Hematopoietic multipotent progenitor cell treated with erythropoietin and hydrocortisone succinate and interleukin-3 and kit ligand, for 6 days (in vitro differentiated cells): ENCODE data around the gene ZNF547.
A peak's percentile ranks its signal among the peaks of the same experiment; 100 is the strongest.
"Not testable (repeated sequence)": the region's sequence is repeated elsewhere in the genome, so short reads cannot be mapped to it uniquely, and the experiment has no call there.

ENCODE experiments used
- DNase-seq: peaks from one replicate; pipeline ENCODE4 v3.0.0-alpha.2; 2015

Gene ZNF547

DNA sequence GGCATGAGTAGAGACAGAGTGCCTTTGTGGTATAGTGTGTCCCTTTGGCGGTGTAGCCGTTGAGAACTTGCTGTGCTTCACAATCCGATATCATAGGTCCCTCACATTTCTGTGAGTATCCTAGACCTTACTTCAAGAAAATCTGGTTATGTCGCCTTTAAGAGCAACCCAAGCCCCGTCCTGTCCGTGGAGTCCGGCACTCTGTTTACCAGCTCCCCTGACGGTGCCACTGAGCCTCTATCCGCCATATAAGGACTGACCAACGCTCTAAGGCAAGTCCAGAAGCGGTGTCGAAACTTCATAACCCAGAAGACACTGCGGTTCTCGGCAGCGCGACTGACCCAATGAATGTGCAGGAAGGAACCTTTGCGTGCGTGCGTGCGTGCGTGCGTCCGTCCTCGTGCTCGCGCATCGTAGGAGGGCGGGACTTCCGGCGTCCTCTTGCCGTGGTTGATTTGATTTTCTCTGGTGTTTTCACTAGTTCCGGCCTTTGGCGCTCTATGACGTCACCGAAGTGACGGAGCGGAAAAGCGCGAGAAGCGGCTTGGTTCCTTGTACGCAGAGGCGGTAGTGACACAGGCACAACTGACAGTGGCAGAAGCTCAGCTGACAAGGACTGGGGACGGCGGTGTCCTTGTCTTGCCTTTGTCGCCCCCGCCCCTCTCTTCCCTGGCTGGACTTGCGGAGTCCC, at the start of gene ZNF547, which contains the start of gene TRAPPC2B:
TSS of gene ZNF547 (plus strand) at position 555 of the 691 bp plus-strand sequence. CDS start 5,005 bp downstream, outside the sequence.
TSS of gene TRAPPC2B (plus strand) at position 555 of the 691 bp plus-strand sequence. CDS start 1,283 bp downstream, outside the sequence.
- peak; percentile 99 for DNase-seq

DNA sequence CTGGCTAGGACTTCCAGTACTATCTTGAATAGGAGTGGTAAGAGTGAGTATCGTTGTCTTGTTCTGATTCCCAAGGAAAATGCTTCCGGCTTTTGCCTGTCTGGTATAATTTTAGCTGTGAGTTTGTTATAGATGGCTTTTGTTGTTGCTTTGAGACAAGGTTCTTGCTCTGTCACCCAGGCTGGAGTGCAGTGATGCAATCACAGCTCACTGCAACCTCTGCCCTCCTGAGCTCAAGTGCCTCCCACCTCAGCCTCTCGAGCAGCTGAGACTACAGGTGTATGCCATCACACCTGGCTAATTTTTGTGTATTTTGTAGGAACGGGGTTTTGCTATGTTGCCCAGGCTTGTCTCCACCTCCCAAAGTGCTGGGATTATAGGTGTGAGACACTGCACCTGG, 49.2 kb upstream of the ZNF547 start:
- no peak for DNase-seq

- DNase-seq, result no peak
These were observed 45.8 kb upstream of the ZNF547 start for GRCh38 chr19:57317503-57317902.

GRCh38 chr19:57319869-57320179, 43.5 kb upstream of the ZNF547 start:
- DNase-seq, result no peak

DNA sequence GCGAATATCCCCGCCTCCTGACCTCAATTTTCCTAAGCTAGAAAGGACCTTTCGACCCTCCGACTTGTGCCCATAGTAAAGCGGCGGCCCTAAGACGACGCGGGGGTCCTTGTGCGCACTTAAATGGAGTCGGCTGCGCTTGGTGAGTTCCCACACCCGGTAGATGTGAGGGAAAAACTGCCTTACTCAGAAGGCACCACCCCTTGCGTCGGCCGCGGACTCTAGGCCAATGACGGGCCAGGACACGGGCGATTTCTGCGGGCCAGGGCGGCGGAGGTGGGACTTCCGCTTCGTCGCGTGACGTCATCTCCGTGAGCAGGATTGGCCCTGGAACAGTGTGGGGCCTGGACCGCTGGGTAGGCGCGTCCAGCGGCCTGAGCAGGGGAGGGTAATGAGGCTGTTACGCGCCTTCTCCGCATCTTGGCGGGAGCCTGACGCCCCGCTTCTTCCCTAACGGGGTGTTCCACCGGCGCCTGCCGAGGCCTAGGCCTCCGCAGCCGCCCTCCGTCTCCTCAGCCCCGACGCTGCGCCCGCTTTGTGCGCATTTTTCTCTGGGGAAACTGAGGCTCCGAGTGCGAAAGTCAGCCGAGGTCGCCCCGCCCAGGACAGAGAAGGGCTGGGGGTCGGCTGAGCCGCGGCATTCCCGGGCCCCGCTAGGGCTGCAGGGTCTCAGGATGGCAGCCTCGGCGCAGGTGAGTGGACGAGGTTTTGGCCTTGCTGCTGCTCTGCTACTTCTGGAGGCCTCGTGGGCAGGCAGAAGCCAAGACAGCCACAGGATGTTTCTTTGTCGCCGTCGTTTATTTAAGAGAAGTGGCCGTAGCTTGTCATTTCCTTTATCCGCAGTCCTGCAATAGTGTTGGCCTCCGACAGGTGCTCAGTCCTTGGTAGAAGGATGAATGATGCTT, 42.9 kb upstream of the ZNF547 start, which contains the start of gene ZNF543:
TSS of gene ZNF543 (plus strand) at position 293 of the 905 bp plus-strand sequence. CDS start at position 675, 382 bp downstream.
- DNase-seq, result peak; percentile 98

DNA sequence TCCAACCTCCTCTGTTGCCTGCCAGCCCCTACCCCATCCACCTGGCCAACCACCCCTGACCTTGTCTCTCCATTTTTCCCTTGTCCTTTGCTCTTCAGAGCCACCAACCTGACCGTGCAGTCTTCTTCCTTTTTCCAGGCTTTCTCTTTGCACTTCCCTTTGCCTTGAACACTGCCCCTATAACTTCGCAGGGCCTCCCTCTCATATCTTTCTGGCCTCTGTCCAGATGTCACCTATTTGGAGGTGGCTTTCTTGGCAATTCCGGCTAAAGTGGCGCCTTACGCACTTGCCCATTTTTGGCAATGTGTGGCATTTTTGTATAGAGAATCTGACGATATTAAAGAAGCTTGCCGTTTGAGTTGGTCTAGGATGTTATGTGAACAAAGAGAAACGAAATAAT, 42.2 kb upstream of the ZNF547 start:
- peak; percentile 17 for DNase-seq

- peak; percentile 30 for DNase-seq
These were observed 41.6 kb upstream of the ZNF547 start for GRCh38 chr19:57321751-57322150.

DNA sequence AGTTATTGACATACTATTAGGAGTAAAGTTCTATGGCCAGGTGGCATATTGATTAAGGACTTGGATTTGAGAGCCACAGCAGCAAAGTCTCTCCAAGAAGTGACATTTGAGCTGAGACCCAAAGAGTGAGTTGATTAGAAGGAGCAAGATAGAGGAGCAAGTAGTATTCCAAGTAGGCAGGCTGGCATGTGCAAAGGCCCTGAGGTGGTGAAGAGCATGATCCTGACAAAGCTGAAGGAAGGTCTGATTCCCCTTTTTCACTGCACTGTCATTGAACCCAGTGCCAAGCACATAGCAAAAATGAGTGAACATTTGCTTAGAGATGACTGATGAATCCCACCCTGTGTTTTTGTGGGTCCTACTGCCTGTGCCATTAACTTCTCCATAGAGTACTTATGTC, 38.4 kb upstream of the ZNF547 start:
- DNase-seq, result no peak

- DNase-seq, result no peak
These were observed 35.4 kb upstream of the ZNF547 start for GRCh38 chr19:57327993-57328392.

DNA sequence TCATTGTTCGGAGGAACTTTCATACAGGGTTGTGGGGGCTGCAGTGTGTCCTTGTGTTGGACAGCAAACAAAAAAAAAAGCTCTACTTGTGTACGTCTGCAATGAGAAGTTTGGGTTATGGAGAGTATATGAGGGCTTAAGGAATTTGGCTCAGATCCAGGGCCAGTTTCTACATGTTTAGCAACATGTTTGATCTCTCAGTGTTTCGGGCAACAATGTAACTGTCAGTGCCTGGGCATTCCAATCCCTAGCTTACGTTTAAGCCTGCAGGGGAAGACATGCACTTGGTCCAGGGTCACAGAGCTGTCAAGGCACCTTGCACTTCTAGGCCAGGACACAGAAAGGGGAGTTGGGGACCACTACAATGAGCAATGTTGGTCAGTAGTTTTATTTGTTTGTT, 29.2 kb upstream of the ZNF547 start:
- peak; percentile 14 for DNase-seq

DNA sequence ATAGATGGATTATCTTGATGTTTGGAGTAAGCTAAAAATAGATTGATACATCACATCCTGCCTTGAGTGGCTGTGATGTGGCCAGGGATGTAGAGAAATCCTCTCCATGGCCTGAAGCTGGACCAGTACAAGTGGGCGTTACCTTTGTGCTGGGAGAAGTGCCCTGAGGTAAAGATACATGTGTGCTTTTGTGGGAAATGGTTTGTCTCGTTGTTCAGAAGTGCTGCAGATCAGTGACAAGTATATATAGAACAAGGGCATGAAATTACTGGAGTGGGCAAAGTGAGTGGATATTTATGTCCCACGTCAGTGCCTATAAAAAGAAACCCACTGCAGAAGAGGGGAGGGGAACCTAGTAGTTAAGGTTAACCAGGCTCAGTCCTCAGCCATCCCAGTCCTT, 24.5 kb upstream of the ZNF547 start:
- DNase-seq, result no peak

- DNase-seq, result no peak
These were observed 20.8 kb upstream of the ZNF547 start for GRCh38 chr19:57342582-57342981.

DNA sequence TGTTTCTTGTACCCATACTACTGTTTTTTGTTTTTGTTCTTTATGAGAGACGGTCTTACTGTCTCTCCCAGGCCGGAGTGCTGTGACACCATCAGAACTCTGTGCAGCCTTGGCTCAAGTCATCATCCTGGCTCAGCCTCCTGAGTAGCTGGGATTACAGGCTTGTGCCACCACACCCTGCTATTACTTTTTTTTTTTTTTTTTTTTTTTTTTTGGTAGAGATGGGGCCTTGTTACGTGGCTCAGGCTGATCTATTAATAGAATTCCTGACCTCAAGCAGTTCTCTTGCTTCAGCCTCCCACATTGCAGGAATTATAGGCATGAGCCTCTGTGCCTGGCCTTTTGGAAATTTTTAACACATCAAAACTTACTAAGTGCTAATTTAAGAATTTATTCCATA, 15.2 kb upstream of the ZNF547 start:
- DNase-seq, result no peak

DNA sequence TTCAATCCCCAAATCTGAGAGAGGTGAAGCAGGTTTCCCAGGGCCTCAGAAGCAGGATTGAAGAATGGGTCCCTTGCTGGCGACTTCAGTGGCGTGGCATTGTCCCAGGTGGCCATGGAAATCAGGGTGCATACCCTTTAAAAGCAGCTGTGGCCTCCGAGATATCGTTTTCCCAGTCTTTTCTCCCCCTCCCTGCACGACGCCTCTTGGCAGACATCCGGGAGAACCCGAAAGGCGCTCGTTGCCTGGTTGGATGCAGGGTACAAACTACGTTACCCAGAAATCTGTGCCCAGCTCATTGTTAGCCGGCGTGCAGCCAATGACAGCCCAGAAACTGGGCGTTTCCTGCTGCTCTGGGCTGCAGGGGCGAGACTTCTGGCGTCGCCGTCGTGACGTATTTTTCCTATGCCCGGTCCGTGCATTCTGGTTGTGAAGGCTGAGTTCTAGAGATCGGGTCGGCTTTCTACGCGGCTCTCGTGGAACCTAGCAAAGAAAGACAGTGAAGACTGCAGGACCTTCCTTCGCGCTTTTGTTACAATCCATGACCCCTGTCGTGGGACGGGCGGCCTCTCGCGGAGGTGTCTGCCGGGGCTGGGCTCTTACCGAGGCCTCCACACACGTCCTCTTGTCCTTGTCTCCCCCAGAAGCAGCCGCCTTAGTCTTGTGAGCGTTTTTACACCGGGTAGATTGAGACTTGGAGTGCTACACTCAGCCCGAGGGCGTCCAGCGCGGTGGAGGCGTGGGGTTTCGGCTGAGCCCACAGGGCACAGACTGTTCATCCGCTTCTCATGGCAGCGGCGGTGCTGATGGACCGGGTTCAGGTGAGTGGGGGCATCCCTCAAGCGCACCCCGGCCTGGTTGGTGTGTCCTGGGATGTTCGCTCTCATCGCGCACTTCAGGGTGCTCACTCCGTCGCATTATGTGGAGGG, 12.2 kb upstream of the ZNF547 start, which contains the start of gene ZNF304:
TSS of gene ZNF304 (plus strand) at position 395 of the 929 bp plus-strand sequence. CDS start at position 789, 394 bp downstream.
- DNase-seq, result peak; percentile 98

DNA sequence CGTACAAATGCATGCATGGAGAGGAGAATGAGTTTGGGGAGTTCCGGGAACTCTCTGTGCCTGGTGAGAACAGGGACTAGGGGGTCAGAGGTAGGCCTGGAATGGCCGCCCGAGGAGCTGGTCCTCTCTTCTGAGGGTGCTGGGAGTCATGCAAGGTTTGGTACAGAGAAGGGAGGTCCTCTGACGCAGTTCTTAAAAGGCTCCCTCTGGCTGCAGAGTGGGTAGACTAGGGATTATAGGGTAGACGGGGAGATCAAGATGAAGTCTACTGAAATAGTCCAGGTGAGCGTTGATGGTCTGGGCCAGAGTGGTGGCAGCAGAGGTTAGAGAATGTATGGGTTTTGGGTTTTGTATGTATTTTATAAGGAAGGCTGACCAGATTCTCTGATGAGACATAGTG, 11.5 kb upstream of the ZNF547 start:
- peak; percentile 47 for DNase-seq

DNA sequence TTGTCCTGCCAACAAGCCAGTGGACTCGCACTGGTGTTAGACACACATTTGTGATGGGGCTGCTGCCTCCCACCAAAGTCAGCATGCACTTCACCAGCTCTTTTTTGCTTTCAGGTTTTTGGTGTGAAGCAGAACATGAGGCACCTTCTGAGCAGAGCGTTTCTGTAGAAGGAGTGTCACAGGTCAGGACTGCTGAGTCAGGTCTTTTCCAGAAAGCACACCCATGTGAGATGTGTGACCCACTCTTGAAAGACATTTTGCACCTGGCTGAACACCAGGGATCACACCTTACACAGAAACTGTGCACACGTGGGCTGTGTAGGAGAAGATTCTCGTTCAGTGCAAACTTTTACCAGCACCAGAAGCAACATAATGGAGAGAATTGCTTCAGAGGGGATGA, 7.4 kb upstream of the ZNF547 start:
- DNase-seq, result no peak

GRCh38 chr19:57357406-57357805, 5.9 kb upstream of the ZNF547 start:
- DNase-seq, result no peak

GRCh38 chr19:57359300-57359699, 4.1 kb upstream of the ZNF547 start:
- no peak for DNase-seq

GRCh38 chr19:57362419-57362818, 932 bp upstream of the ZNF547 start:
- DNase-seq, result no peak

DNA sequence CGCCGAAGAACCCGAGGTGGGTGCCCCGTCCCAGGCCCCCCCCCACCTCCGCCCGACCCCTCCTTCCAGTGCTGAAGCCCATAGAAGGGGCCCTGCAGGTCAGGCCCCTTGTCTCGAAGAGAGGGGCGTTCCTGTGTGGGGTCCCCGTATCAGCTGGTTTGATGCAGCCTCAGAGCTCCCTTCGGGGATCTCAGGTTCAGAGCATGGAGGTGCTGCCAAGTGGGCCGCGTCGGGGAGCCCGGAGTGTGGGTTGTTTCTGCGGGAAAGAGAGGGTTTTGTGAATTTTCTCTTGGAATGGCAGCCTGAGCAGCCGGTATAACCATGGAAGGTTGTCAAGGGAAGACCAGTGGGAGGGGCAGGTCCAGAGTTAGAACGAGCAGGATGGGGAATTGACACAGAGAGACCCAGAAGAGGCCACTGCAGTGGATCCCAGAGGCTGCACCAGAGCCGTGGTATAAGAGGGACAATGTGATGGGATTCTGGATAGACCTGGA, 384 bp downstream of the ZNF547 start:
- peak; percentile 20 for DNase-seq

DNA sequence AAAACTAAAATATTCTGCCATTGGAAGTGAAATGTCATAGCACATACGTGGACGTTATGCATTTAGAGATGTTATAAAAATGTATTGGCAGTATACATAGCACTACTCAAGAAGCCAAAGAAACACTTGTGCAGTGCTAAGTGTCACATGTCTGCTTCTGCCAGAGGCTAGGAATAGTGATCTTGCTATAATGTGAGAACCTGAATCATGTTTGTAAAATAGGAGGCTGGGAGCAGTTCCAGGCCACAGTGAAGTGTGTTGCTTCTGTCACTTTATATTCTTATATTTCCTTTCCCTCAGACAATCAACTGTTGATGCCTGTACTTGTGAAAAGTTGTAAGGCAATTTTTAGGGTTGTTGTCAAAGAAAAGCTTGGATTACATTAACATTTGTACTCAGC, 3.4 kb downstream of the ZNF547 start:
- no peak for DNase-seq

DNA sequence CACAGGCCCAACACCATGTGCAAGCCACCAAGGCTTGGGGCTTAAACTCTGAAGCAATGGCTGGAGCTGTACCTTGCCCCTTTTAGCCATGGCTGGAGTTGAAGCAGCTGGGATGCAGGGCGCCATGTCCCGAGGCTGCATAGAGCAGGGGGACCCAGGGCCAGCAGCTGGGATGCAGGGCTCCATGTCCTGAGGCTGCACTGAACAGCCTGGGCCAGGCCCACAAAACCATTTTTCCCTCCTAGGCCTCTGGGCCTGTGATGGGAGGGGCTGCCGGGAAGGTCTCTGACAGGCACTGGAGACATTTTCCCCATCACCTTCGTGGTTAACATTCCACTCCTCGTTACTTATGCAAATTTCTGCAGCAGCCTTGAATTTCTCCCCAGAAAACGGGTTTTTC, 10.8 kb downstream of the ZNF547 start:
- DNase-seq, result no peak

DNA sequence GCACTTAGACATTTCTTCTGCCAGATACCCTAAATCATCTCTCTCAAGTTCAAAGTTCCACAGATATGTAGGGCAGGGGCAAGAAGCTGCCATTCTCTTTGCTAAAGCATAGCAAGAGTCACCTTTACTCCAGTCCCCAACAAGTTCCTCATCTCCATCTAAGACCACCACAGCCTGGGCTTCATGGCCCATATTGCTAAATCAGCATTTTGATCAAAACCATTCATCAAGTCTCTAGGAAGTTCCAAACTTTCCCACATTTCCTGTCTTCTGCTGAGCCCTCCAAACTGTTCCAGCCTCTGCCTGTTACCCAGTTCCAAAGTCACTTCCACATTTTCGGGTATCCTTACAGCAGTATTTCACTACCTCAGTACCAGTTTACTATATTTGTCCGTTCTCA, 11.3 kb downstream of the ZNF547 start:
- not testable (repeated sequence) for DNase-seq
